Muscle of leg (tissue), 16 donors: ENCODE measurements around the gene ITIH2. TPM values are rescaled to one million over a fixed set of nuclear protein-coding genes. Genes with fewer than 3 reads are reported as not detected.
"Not testable (repeated sequence)": the region's sequence is repeated elsewhere in the genome, so short reads cannot be mapped to it uniquely, and the experiment has no call there.

ENCODE experiments used
- DNase-seq: peaks from one replicate; pipeline ENCODE4 v3.0.0; 2013
- H3K27ac ChIP-seq: one replicate; pipeline ENCODE4 v1.5.1; 2013; ENCODE audit warnings: mild to moderate bottlenecking, low read length, control low read depth
- H3K27me3 ChIP-seq: one replicate; pipeline ENCODE4 v1.6.1; 2013; ENCODE audit warnings: low read length; ENCODE audit not compliant: control insufficient read depth, insufficient read depth
- H3K36me3 ChIP-seq: one replicate; pipeline ENCODE4 v1.6.1; 2013; ENCODE audit warnings: low read length; ENCODE audit not compliant: control insufficient read depth, insufficient read depth
- H3K4me1 ChIP-seq: one replicate; pipeline ENCODE4 v1.6.1; 2013; ENCODE audit warnings: low read length; ENCODE audit not compliant: control insufficient read depth, insufficient read depth
- H3K4me3 ChIP-seq: one replicate; pipeline ENCODE4 v1.5.1; 2013; ENCODE audit warnings: low read length, control low read depth
- H3K9me3 ChIP-seq: replicated peaks from 2 replicates; pipeline ENCODE4 v1.6.1; 2013; ENCODE audit warnings: low read depth, low read length; ENCODE audit not compliant: control insufficient read depth
- WGBS: methylation state at CpG from one replicate; pipeline ENCODE4 v1.1.5; 2013; ENCODE audit warnings: missing lambda C conversion rate; ENCODE audit not compliant: insufficient coverage; 5-methylcytosine and 5-hydroxymethylcytosine counted together
- long read RNA-seq, 11 donors: transcript quantifications; one replicate each; lab custom pipeline, GENCODE V29; 2026
- polyA plus RNA-seq, 8 donors: library from polyadenylated mRNA; unstranded; fragments of 120-200 nt; gene quantifications; one replicate each; pipeline versions ENCODE4 v1.2.1 to v1.2.3, GENCODE V29; 2013; ENCODE audit warnings: inconsistent platforms in 1 of 8, low replicate concordance in 1 of 8; ENCODE audit not compliant: insufficient read length in 8 of 8, insufficient read depth in 1 of 8
- total RNA-seq: library from RNA; stranded (reverse); fragments of 120-200 nt; gene quantifications from one replicate; pipeline ENCODE4 v1.2.4, GENCODE V29; 2013

ITIH2 gene
- total RNA-seq = 0.22 TPM
- polyA plus RNA-seq = 1 to 10 TPM in 2 of 8 donors, under 1 TPM in 5, not detected in 1; 0.11 to 5.1 (median 0.19) TPM
- long read RNA-seq, donor 1 = 0 reads
- long read RNA-seq, donor 2 = 0 reads
- long read RNA-seq, donor 3 = 0 reads
- long read RNA-seq, donor 4 = 0 reads
- long read RNA-seq, donor 5 = 0 reads
- long read RNA-seq, donor 6 = 0 reads
- long read RNA-seq, donor 7 = 0 reads
- long read RNA-seq, donor 8 = 0 reads
- long read RNA-seq, donor 9 = 0 reads
- long read RNA-seq, donor 10 = 0 reads
- long read RNA-seq, donor 11 = 0 reads

- peaks cover 3% of the 10 kb centered on the region for H3K27me3 ChIP-seq
- H3K9me3 ChIP-seq = no peaks in the 10 kb centered on the region
- H3K4me3 ChIP-seq = no peak within 1 kb of the TSS
- no peak within 1 kb of the TSS for H3K27ac ChIP-seq
- 33% methylated on average over 1 of the region's 4 CpGs for WGBS
- peak; percentile 38 for DNase-seq
- H3K4me1 ChIP-seq = no peaks in the 10 kb centered on the region
- no peaks in the 10 kb centered on the region for H3K36me3 ChIP-seq
Measured at GRCh38 chr10:7703140-7703539, at the start of gene ITIH2. TSS of gene ITIH2 (plus strand) at chr10:7703316. CDS start at chr10:7703435, 119 bp downstream.

- not testable (repeated sequence) for H3K9me3 ChIP-seq, H3K27ac ChIP-seq, H3K27me3 ChIP-seq, DNase-seq, H3K4me1 ChIP-seq, H3K36me3 ChIP-seq, H3K4me3 ChIP-seq
- 82% methylated on average over 4 of the region's 11 CpGs for WGBS
Measured at GRCh38 chr10:7657079-7657478, 46.0 kb upstream of the ITIH2 start.

GRCh38 chr10:7657552-7657951 is 45.6 kb upstream of the ITIH2 start:
- Histone ChIP-seq H3K9me3 (no peaks in the 10 kb centered on the region), H3K4me1 (peaks cover 3% of the 10 kb centered on the region), H3K27me3 (no peaks in the 10 kb centered on the region), H3K36me3 (no peaks in the 10 kb centered on the region), H3K27ac (no peak overlapping the region), H3K4me3 (no peak overlapping the region)
- peak; percentile 32 for DNase-seq
- WGBS = no CpG with 5 or more reads among the region's 2 CpGs

- DNase-seq = no peak
- Histone ChIP-seq H3K4me1 (peaks cover 3% of the 10 kb centered on the region), H3K4me3 (no peak overlapping the region), H3K9me3 (no peaks in the 10 kb centered on the region), H3K27me3 (peaks cover 3% of the 10 kb centered on the region), H3K36me3 (no peaks in the 10 kb centered on the region), H3K27ac (no peak overlapping the region)
- WGBS = no CpG with 5 or more reads among the region's 4 CpGs
Measured at GRCh38 chr10:7659560-7659959, 43.6 kb upstream of the ITIH2 start.

- Histone ChIP-seq H3K9me3 (no peaks in the 10 kb centered on the region), H3K4me1 (peaks cover 13% of the 10 kb centered on the region), H3K27ac (no peak overlapping the region), H3K36me3 (no peaks in the 10 kb centered on the region), H3K27me3 (peaks cover 10% of the 10 kb centered on the region), H3K4me3 (no peak overlapping the region)
- no peak for DNase-seq
- no CpG with 5 or more reads among the region's 5 CpGs for whole genome bisulfite sequencing
Measured at GRCh38 chr10:7662522-7662921, 40.6 kb upstream of the ITIH2 start.

- Histone ChIP-seq H3K9me3 (no peaks in the 10 kb centered on the region), H3K27ac (no peak overlapping the region), H3K27me3 (peaks cover 13% of the 10 kb centered on the region), H3K4me1 (peaks cover 18% of the 10 kb centered on the region), H3K4me3 (no peak overlapping the region), H3K36me3 (no peaks in the 10 kb centered on the region)
- WGBS = no CpG with 5 or more reads among the region's 2 CpGs
- no peak for DNase-seq
Measured at GRCh38 chr10:7664707-7665106, 38.4 kb upstream of the ITIH2 start.

- Histone ChIP-seq H3K27me3 (peaks cover 13% of the 10 kb centered on the region), H3K36me3 (no peaks in the 10 kb centered on the region), H3K4me1 (peaks cover 18% of the 10 kb centered on the region), H3K4me3 (peak overlapping the region; percentile 65), H3K27ac (peak overlapping the region; percentile 57), H3K9me3 (no peaks in the 10 kb centered on the region)
- WGBS = 38% methylated on average over 1 of the region's 6 CpGs
- peak; percentile 67 for DNase-seq
Measured at GRCh38 chr10:7665767-7666166, 37.3 kb upstream of the ITIH2 start.

- H3K4me3 ChIP-seq = peak within 1 kb of the TSS; percentile 65
- H3K36me3 ChIP-seq = no peaks in the 10 kb centered on the region
- peaks cover 13% of the 10 kb centered on the region for H3K27me3 ChIP-seq
- under 1% methylated on average over 22 of the region's 54 CpGs for WGBS
- peak; percentile 31 for DNase-seq
- peak within 1 kb of the TSS; percentile 57 for H3K27ac ChIP-seq
- H3K9me3 ChIP-seq = no peaks in the 10 kb centered on the region
- peaks cover 20% of the 10 kb centered on the region for H3K4me1 ChIP-seq
Measured at GRCh38 chr10:7666253-7667023, 36.7 kb upstream of the ITIH2 start, which contains the start of gene ITIH5. TSS of gene ITIH5 (minus strand) at chr10:7666966. CDS start at chr10:7666892, 74 bp downstream.

- H3K27ac ChIP-seq = peak overlapping the region; percentile 42
- peak overlapping the region; percentile 38 for H3K4me3 ChIP-seq
- no peaks in the 10 kb centered on the region for H3K36me3 ChIP-seq
- under 1% methylated on average over 33 of the region's 44 CpGs for WGBS
- no peaks in the 10 kb centered on the region for H3K9me3 ChIP-seq
- DNase-seq = peak; percentile 51
- peaks cover 24% of the 10 kb centered on the region for H3K4me1 ChIP-seq
- H3K27me3 ChIP-seq = peaks cover 13% of the 10 kb centered on the region
Measured at GRCh38 chr10:7667262-7668141, 35.6 kb upstream of the ITIH2 start.
